ENCODE measurements around the gene STARD3. TPM values are rescaled to one million over a fixed set of nuclear protein-coding genes. Genes with fewer than 3 reads are reported as not detected.

Gene STARD3
- total and polyA plus RNA-seq, 2 of the 13 experiments (the other 11 are each of a cell fraction or from before 2014, with no cell fraction given): 34.6 to 100 TPM

DNA sequence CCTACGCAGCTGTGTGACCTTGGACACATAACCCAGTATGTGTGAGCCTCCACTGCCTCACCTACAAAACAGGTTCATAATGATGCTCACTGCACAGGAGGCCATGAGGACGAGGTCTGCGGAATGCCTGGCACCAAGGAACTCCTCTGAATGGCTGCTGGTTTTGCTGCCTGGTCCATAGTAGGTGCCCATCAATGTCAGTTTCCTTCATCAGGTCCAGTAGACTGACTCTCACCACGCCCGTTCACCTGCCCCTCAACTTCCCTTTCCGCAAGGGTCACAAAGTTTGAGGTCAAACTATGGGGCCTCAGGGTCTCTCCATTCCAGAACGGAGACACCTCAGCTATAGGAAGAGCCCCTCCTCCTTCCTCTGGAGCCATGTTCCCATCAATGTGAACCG, 40.1 kb downstream of the STARD3 start:
- intact Hi-C loops (cut with micrococcal nuclease; ENCODE audit: unreplicated experiment): no loop called here
- ATAC-seq (no peak), FAIRE-seq (no peak), DNase-seq (ENCODE audit: low spot score) (no peak)
- no peak overlapping the region for H3K27ac ChIP-seq (ENCODE audit: extremely low read length, insufficient read depth, low read length)
- H2AFZ ChIP-seq (ENCODE audit: low read length): no peak overlapping the region
- in situ Hi-C loops (cut with HindIII; ENCODE audit: extremely low pct_ligation_motif_present, low pct_unique_long_range_greater_than_20kb): no loop called here
- H3K4me1 ChIP-seq (ENCODE audit: insufficient read depth, low read length): peaks cover 73% of the 10 kb centered on the region
- ChIA-PET CTCF (ENCODE audit: low intra/inter-chr PET ratio, low total read pairs) (no interaction called here), POLR2A (interaction anchor here (1.9 to 9.4 kb wide), 3 partner anchors 11 to 26 kb away, joined by 7 to 96 read pairs (median 63); partner anchors contain the start of gene PGAP3)
- H4K20me1 ChIP-seq (ENCODE audit: insufficient read depth, low read length): no peaks in the 10 kb centered on the region
- H3K9me3 ChIP-seq (ENCODE audit: low read length): no peaks in the 10 kb centered on the region
- 92% methylated on average over 7 of the region's 8 CpGs for WGBS (ENCODE audit: low lambda C conversion rate)
- H3K27me3 ChIP-seq (ENCODE audit: control insufficient read depth in 1 of 2, insufficient read depth in 2 of 2, low read length in 2 of 2): no peaks in the 10 kb centered on the region
- no peaks in the 10 kb centered on the region for H3K36me3 ChIP-seq (replicated peaks in 1 of 2; ENCODE audit: control insufficient read depth in 1 of 2, insufficient read depth in 2 of 2, low read length in 2 of 2)
- no peak overlapping the region for H3K4me2 ChIP-seq (ENCODE audit: low read depth, low read length)
- H3K79me2 ChIP-seq (ENCODE audit: insufficient read depth, low read length): no peaks in the 10 kb centered on the region
- BruUV-seq (replicated peaks): no TSS peak
- no peak overlapping the region for H3K4me3 ChIP-seq (replicated peaks in 1 of 3; ENCODE audit: insufficient read depth in 1 of 3, low read depth in 2 of 3, low read length in 3 of 3)
- H3K9ac ChIP-seq (ENCODE audit: insufficient read depth, low read depth, low read length): no peak overlapping the region
- no peak for TF ChIP-seq MLLT10 (CRISPR knock-in tag; IDR thresholded peaks at IDR 0.05)
- no peak for TF ChIP-seq HOXA9 (CRISPR knock-in tag; IDR thresholded peaks at IDR 0.05; ENCODE audit: borderline replicate concordance)
- no peak for TF ChIP-seq TBX3 (IDR thresholded peaks at IDR 0.05; ENCODE audit: borderline replicate concordance)
- no peak for TF ChIP-seq ZSCAN21 (CRISPR knock-in tag; IDR thresholded peaks at IDR 0.05; ENCODE audit: borderline replicate concordance)
- TF ChIP-seq, protein P1, sequence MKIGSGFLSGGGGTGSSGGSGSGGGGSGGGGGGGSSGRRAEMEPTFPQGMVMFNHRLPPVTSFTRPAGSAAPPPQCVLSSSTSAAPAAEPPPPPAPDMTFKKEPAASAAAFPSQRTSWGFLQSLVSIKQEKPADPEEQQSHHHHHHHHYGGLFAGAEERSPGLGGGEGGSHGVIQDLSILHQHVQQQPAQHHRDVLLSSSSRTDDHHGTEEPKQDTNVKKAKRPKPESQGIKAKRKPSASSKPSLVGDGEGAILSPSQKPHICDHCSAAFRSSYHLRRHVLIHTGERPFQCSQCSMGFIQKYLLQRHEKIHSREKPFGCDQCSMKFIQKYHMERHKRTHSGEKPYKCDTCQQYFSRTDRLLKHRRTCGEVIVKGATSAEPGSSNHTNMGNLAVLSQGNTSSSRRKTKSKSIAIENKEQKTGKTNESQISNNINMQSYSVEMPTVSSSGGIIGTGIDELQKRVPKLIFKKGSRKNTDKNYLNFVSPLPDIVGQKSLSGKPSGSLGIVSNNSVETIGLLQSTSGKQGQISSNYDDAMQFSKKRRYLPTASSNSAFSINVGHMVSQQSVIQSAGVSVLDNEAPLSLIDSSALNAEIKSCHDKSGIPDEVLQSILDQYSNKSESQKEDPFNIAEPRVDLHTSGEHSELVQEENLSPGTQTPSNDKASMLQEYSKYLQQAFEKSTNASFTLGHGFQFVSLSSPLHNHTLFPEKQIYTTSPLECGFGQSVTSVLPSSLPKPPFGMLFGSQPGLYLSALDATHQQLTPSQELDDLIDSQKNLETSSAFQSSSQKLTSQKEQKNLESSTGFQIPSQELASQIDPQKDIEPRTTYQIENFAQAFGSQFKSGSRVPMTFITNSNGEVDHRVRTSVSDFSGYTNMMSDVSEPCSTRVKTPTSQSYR (CRISPR knock-in tag; IDR thresholded peaks at IDR 0.05; ENCODE audit: borderline replicate concordance): no peak
- TF ChIP-seq MAFK (conservative IDR thresholded peaks at IDR 0.05 in 1 of 2, IDR thresholded peaks at IDR 0.05 in 1 of 2; ENCODE audit: low read length in 2 of 2): no peak
- TF ChIP-seq, protein P2, sequence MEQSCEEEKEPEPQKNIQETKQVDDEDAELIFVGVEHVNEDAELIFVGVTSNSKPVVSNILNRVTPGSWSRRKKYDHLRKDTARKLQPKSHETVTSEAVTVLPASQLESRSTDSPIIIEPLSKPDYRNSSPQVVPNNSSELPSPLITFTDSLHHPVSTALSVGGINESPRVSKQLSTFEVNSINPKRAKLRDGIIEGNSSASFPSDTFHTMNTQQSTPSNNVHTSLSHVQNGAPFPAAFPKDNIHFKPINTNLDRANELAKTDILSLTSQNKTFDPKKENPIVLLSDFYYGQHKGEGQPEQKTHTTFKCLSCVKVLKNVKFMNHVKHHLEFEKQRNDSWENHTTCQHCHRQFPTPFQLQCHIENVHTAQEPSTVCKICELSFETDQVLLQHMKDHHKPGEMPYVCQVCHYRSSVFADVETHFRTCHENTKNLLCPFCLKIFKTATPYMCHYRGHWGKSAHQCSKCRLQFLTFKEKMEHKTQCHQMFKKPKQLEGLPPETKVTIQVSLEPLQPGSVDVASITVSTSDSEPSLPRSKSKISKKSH (CRISPR knock-in tag; IDR thresholded peaks at IDR 0.05; ENCODE audit: borderline replicate concordance): no peak
- TF ChIP-seq ZNF556 (CRISPR knock-in tag; IDR thresholded peaks at IDR 0.05; ENCODE audit: borderline replicate concordance): no peak
- TF ChIP-seq THYN1 (CRISPR knock-in tag; IDR thresholded peaks at IDR 0.05; ENCODE audit: borderline replicate concordance, low read depth): no peak
- TF ChIP-seq, protein P3, sequence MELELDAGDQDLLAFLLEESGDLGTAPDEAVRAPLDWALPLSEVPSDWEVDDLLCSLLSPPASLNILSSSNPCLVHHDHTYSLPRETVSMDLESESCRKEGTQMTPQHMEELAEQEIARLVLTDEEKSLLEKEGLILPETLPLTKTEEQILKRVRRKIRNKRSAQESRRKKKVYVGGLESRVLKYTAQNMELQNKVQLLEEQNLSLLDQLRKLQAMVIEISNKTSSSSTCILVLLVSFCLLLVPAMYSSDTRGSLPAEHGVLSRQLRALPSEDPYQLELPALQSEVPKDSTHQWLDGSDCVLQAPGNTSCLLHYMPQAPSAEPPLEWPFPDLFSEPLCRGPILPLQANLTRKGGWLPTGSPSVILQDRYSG (CRISPR knock-in tag; IDR thresholded peaks at IDR 0.05): no peak
- TF ChIP-seq MIER3 (CRISPR knock-in tag; IDR thresholded peaks at IDR 0.05; ENCODE audit: borderline replicate concordance): no peak
- TF ChIP-seq, protein P4, sequence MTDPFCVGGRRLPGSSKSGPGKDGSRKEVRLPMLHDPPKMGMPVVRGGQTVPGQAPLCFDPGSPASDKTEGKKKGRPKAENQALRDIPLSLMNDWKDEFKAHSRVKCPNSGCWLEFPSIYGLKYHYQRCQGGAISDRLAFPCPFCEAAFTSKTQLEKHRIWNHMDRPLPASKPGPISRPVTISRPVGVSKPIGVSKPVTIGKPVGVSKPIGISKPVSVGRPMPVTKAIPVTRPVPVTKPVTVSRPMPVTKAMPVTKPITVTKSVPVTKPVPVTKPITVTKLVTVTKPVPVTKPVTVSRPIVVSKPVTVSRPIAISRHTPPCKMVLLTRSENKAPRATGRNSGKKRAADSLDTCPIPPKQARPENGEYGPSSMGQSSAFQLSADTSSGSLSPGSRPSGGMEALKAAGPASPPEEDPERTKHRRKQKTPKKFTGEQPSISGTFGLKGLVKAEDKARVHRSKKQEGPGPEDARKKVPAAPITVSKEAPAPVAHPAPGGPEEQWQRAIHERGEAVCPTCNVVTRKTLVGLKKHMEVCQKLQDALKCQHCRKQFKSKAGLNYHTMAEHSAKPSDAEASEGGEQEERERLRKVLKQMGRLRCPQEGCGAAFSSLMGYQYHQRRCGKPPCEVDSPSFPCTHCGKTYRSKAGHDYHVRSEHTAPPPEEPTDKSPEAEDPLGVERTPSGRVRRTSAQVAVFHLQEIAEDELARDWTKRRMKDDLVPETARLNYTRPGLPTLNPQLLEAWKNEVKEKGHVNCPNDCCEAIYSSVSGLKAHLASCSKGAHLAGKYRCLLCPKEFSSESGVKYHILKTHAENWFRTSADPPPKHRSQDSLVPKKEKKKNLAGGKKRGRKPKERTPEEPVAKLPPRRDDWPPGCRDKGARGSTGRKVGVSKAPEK (CRISPR knock-in tag; IDR thresholded peaks at IDR 0.05; ENCODE audit: borderline replicate concordance): no peak
- no peak for TF ChIP-seq JUN (CRISPR knock-in tag; IDR thresholded peaks at IDR 0.05)

Measured in HepG2 (cell line).